GM12878 (cell line): Measurements from ENCODE around the gene HSP90AB1. TPM values are rescaled to one million over a fixed set of nuclear protein-coding genes. Genes with fewer than 3 reads are reported as not detected.

Experiments
- ATF2 ChIP-seq: IDR thresholded peaks from 2 replicates; pipeline ENCODE4 v1.6.1; 2012; ENCODE audit warnings: low read length, inconsistent platforms
- BCLAF1 ChIP-seq: fragments of 450-650 bp; IDR thresholded peaks from 2 replicates; pipeline ENCODE4 v1.6.1; 2017; ENCODE audit warnings: antibody characterized with exemption, mild to moderate bottlenecking, moderate library complexity
- BMI1 ChIP-seq: fragments of 450-650 bp; IDR thresholded peaks from 2 replicates; pipeline ENCODE4 v1.6.1; 2016; ENCODE audit warnings: mild to moderate bottlenecking, moderate library complexity, borderline replicate concordance
- CBFB ChIP-seq: IDR thresholded peaks from 2 replicates; pipeline ENCODE4 v1.6.1; 2016; ENCODE audit warnings: antibody characterized with exemption, low read depth
- EGR1 ChIP-seq, 2 experiments: IDR thresholded peaks; 1 replicate in 1 of 2; 2 replicates in 1 of 2; pipeline ENCODE4 v1.6.1; 2011 to 2012; ENCODE audit warnings: low read depth in 2 of 2, low read length in 2 of 2, borderline replicate concordance in 1 of 2, mild to moderate bottlenecking in 1 of 2, moderate library complexity in 1 of 2
- EP300 ChIP-seq, 2 experiments: fragments of 150-350 bp in 1 of 2; IDR thresholded peaks; 2 replicates each; pipeline ENCODE4 v1.6.1; 2011 to 2012; ENCODE audit warnings: low read depth in 2 of 2, low read length in 2 of 2, borderline replicate concordance in 1 of 2, improper control_type of control experiment in 1 of 2, inconsistent platforms in 1 of 2; ENCODE audit not compliant: control insufficient read depth in 1 of 2
- EZH2 ChIP-seq: IDR thresholded peaks from 2 replicates; pipeline ENCODE4 v1.6.1; 2012; ENCODE audit warnings: low read depth, mild to moderate bottlenecking, control low read depth, inconsistent platforms, low read length, borderline replicate concordance; ENCODE audit not compliant: control insufficient read depth
- HCFC1 ChIP-seq: fragments of 150-350 bp; IDR thresholded peaks from 2 replicates; pipeline ENCODE4 v1.6.1; 2014; ENCODE audit warnings: low read length
- LARP7 ChIP-seq: fragments of 450-650 bp; IDR thresholded peaks from 2 replicates; pipeline ENCODE4 v1.6.1; 2017; ENCODE audit warnings: mild to moderate bottlenecking
- POLR2A ChIP-seq: IDR thresholded peaks from 2 replicates; pipeline ENCODE4 v1.6.1; 2011; ENCODE audit warnings: low read depth, mild to moderate bottlenecking, low read length
- POU2F2 ChIP-seq: IDR thresholded peaks from 3 replicates; pipeline ENCODE4 v1.6.1; 2011; ENCODE audit warnings: low read depth, mild to moderate bottlenecking, low read length, borderline replicate concordance
- RBBP5 ChIP-seq: fragments of 200-600 bp; sonication (generic); conservative IDR thresholded peaks from 2 replicates; pipeline ENCODE4 v1.6.1; 2016
- RFX5 ChIP-seq: IDR thresholded peaks from 2 replicates; pipeline ENCODE4 v1.6.1; 2011; ENCODE audit warnings: low read depth, low read length, improper control_type of control experiment
- SP1 ChIP-seq: IDR thresholded peaks from one replicate; pipeline ENCODE4 v1.6.1; 2011; ENCODE audit warnings: low read depth, low read length
- STAT1 ChIP-seq: fragments of 450-650 bp; conservative IDR thresholded peaks from 2 replicates; pipeline ENCODE4 v1.6.1; 2014; ENCODE audit warnings: antibody characterized with exemption, mild to moderate bottlenecking
- TCF7 ChIP-seq: IDR thresholded peaks from 2 replicates; pipeline ENCODE4 v1.6.1; 2014; ENCODE audit warnings: antibody characterized with exemption, borderline replicate concordance
- ZBTB40 ChIP-seq: fragments of 450-650 bp; IDR thresholded peaks from 2 replicates; pipeline ENCODE4 v1.6.1; 2016; ENCODE audit warnings: mild to moderate bottlenecking, moderate library complexity, borderline replicate concordance
- ZNF687 ChIP-seq: fragments of 450-650 bp; IDR thresholded peaks from 2 replicates; pipeline ENCODE4 v1.6.1; 2017; ENCODE audit warnings: mild to moderate bottlenecking, moderate library complexity
- polyA plus RNA-seq, 11 experiments: library from polyadenylated mRNA; depleted of rRNA in 4 of 11; unstranded in 6 of 11; stranded (reverse) in 5 of 11; fragments of >200 nt; fragmentation: Nextera tagmentation in 4 of 11; fragmentation: Illumina TruSeq in 1 of 11; extraction: Ambion mirVana in 4 of 11; extraction: Trizol in 1 of 11; gene quantifications; 1 replicate in 1 of 11; 2 replicates in 10 of 11; pipeline versions ENCODE4 v1.2.1 to v1.2.3, GENCODE V29; 2011 to 2016; ENCODE audit warnings: inconsistent platforms in 2 of 11, missing spikeins in 2 of 11, low read depth in 1 of 11
- total RNA-seq, 4 experiments: library from RNA; depleted of rRNA in 3 of 4; stranded (reverse); fragments of >200 nt in 3 of 4; fragmentation: Illumina TruSeq in 1 of 4; extraction: Trizol in 1 of 4; gene quantifications; 2 replicates each; pipeline versions ENCODE4 v1.2.1 to v1.2.3, GENCODE V29; 2013 to 2021

Gene HSP90AB1
- total and polyA plus RNA-seq, 10 of the 15 experiments (the other 5 are each of a cell fraction or from before 2014, with no cell fraction given), result 988 to 1,682 (median 1,146) TPM

- TF ChIP-seq ZNF687 (peak; percentile 93), CBFB (peak; percentile 98), RBBP5 (no peak), EGR1 (IDR thresholded peaks at IDR 0.05; ENCODE audit: borderline replicate concordance in 1 of 2, low read depth in 2 of 2, low read length in 2 of 2) (peak; percentile 50 to 90), ZBTB40 (no peak), BMI1 (no peak), POU2F2 (peak; percentile 99), POLR2A (peak; percentile 99), ATF2 (peak; percentile 96), TCF7 (peak; percentile 16; the same call in 1 of the 2 replicates), BCLAF1 (no peak), SP1 (peak; percentile 95), EZH2 (no peak), EP300 (IDR thresholded peaks at IDR 0.05; ENCODE audit: borderline replicate concordance in 1 of 2, control insufficient read depth in 1 of 2, low read depth in 2 of 2, low read length in 2 of 2) (peak; percentile 24 to 57; a peak in 1 of 4 replicates), RFX5 (no peak), STAT1 (peak; percentile 89; the same call in 1 of the 2 replicates), LARP7 (peak; percentile 72; the same call in 1 of the 2 replicates), HCFC1 (peak; percentile 67)
Measured at GRCh38 chr6:44246663-44247337, at the start of gene HSP90AB1 (continued).
